ENCODE results near the gene SLC12A7.

Gene SLC12A7

GRCh38 chr5:1142886-1143669 is 31.2 kb upstream of the SLC12A7 start:
- DNase-seq (ENCODE audit: extremely low spot score, insufficient read length, low read depth) (no peak), FAIRE-seq (no peak)

GRCh38 chr5:1141834-1142233 is 30.0 kb upstream of the SLC12A7 start:
- FAIRE-seq (no peak), DNase-seq (ENCODE audit: extremely low spot score, insufficient read length, low read depth) (no peak)

- FAIRE-seq (no peak), DNase-seq (ENCODE audit: extremely low spot score, insufficient read length, low read depth) (no peak)
These were observed 28.9 kb upstream of the SLC12A7 start for GRCh38 chr5:1140818-1141189.

- FAIRE-seq (peak; percentile 58), DNase-seq (ENCODE audit: extremely low spot score, insufficient read length, low read depth) (peak; percentile 60)
These were observed 28.4 kb upstream of the SLC12A7 start for GRCh38 chr5:1140171-1140817.

DNA sequence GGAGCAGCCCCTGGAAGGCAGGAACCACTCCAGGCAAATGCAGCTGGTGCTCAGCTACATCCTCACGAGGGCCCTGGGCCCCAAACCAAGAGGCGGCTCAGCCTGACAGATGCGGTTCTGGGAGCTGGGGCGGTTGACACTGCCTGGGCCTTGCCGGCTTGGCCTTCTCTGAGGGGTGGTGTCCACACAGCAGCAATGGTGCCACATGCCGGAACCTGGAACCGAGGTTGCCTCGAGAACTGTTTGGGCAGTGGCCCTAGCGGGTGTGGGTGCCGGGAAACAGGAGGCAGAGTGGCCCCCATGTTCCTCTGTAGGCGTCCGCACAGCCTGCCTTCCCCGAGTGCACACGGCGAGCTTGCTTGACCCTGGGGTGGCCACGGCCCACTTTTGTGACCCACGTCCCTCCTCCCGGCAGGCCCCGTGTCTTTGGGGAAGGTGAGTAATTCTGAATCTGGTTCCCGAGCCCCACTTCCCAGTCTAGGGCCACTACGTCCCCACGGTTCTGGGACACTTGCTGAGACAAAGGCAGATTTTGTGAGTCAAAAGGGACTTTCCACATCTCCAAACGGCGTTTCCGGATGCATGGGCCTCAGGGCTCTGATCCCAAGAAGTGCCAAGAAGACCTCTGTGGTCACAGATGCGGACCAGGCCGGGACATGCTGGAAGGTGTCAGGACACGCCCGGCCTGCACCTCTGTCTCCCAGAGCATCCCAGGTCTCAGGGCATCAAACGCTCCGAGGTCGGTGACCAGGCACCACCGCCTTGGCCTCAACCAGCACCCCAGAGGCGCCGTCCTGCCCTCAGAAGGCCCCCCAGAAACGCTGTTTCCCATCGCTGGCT is 27.7 kb upstream of the SLC12A7 start:
- DNase-seq (ENCODE audit: extremely low spot score, insufficient read length, low read depth): no peak
- no peak for FAIRE-seq

GRCh38 chr5:1138445-1139245 is 26.8 kb upstream of the SLC12A7 start:
- DNase-seq (ENCODE audit: extremely low spot score, insufficient read length, low read depth) (no peak), FAIRE-seq (no peak)

DNA sequence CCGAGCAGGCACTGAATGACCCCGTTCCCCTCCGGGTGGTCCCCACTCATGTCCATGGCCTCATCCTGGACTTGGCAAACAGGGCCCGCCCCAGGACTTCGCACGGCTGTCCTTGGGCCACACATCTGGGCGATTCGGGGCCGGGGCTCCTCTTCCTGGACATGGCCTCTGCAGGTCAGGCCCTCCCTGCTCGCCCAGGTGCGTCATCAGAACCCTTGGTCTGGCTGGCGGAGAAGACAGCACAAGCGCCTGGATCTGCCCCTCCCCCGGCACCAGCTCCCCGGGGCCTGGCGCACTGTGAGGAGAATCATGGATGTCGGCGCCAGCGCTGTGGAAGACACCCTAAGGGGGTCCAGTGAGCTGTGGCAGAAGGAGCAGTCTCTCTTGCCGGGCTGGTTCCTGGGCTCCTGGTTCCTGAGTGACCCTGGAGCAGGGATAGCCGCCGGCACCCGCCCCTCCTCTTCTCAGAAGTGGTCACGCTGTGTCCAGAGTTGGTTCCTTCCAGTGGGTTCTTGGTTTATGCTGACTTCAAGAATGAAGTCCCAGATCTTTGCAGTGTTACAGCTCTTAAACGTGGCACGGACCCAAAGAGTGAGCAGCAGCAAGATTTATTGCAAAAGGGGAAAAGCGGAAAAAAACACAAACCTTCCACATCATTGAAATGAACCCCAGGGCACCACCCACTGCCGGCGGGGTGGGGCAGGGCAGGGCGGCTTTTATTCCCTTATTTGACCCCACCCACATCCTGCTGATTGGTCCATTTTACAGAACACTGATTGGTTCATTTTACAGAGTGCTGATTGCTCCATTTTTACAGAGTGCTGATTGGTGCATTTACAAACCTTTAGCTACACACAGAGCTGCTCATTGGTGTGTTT is 25.9 kb upstream of the SLC12A7 start:
- FAIRE-seq: no peak

GRCh38 chr5:1136814-1137213 is 25.0 kb upstream of the SLC12A7 start:
- no peak for DNase-seq (ENCODE audit: extremely low spot score, insufficient read length, low read depth)
- no peak for FAIRE-seq

More for the DNA sequence above, 25.9 kb upstream of the SLC12A7 start:
- DNase-seq (ENCODE audit: extremely low spot score, insufficient read length, low read depth): no peak

DNA sequence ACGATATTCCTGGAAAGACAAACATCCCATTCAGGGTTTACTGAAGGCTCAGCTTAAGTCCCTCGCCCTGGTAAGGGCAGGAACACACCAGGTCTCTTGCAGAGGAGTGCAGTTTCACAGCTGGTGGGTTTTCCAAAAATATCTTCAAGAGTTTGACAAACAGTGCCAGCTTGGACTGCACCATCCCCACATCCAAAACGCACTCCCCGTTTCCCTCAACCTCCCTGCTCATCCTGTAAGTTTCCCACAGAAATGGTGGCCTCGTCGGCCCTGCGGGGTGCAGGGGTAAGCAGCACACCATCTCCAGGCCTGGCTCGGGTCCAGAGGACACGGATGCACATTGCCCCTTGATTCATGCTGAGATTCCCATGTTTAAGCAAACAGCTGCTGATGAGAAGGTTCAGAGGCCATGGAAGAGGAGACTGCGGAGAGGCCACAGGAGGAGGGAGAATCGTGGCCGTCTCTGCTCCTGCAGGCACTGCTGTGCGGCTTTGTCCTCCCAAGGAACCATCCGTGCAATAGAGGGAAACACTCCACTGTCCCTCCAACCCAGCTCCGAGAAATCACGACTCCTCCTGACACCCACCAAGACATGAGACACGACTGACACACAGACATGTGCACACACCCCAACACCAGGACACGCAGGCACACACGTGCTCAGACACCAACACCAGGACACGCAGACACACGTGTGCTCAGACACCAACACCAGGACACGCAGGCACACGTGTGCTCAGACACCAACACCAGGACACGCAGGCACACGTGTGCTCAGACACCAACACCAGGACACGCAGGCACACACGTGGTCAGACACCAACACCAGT is 24.0 kb upstream of the SLC12A7 start:
- DNase-seq (ENCODE audit: extremely low spot score, insufficient read length, low read depth) (no peak), FAIRE-seq (no peak)

GRCh38 chr5:1134478-1134877 is 22.6 kb upstream of the SLC12A7 start:
- DNase-seq (ENCODE audit: extremely low spot score, insufficient read length, low read depth) (no peak), FAIRE-seq (peak; percentile 72)

GRCh38 chr5:1133510-1134201 is 21.8 kb upstream of the SLC12A7 start:
- DNase-seq (ENCODE audit: extremely low spot score, insufficient read length, low read depth) (no peak), FAIRE-seq (no peak)

- DNase-seq (ENCODE audit: extremely low spot score, insufficient read length, low read depth) (no peak), FAIRE-seq (no peak)
These were observed 21.2 kb upstream of the SLC12A7 start for GRCh38 chr5:1133108-1133507.

DNA sequence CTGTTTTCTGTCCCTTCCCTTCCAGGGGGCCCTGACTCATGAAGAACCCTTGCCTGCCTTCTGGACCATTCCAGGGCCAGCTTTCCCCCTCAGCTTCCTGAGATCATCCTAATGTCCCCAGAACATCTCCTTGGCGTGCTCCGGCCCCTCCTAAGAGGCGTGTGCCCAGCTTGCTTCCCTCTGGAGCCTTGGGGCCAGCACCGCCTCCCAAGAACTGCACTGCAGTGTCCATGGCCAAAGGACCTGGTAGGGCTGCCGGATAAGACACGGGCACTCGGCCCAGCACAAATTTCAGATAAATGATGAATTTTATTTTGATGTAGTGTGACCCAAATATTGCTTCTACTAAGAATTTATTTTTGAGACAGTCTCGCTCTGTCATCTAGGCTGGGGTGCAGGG is 20.7 kb upstream of the SLC12A7 start:
- DNase-seq (ENCODE audit: extremely low spot score, insufficient read length, low read depth): no peak

DNA sequence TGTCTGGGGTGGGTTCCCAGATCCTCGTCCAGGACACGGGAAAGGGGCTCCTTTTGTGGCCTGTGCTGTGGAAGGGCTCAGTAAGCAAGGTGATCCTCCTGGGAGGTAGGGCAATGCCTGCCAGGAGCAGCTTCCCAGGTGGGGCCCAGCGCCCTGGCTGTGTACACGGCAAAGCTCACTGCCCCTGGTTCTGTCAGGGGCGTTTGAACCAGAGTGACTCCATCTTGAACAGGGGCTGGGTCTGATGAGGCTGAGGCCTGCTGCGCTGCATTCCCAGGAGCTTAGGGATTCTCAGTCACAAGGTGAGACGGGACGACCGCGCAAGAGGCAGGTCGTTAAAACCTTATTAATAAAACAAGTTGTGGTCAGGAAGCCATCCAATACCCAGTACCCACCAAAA is 19.9 kb upstream of the SLC12A7 start:
- DNase-seq (ENCODE audit: extremely low spot score, insufficient read length, low read depth) (no peak), FAIRE-seq (no peak)

More for the DNA sequence above, 20.7 kb upstream of the SLC12A7 start:
- no peak for FAIRE-seq

DNA sequence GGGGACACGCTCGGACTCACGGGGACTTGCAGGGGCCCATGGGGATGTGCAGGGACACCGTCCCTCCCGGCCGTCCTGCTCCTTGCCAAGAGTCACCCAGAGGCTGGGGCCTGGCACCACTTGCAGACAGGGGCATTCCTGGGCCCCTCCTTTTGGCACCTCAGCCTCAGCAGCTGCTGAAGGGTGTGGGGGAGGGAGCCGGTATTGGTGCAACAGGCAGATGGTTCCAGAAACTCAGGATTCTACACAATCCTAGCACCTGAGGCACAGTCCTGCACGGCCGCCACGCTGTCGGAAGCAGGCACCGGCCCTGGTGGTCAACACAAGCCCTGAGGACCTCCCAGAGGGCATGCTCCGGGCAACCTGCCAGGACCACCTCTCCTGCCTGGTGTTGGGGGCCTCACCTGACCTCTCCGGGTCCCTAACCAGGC is 19.3 kb upstream of the SLC12A7 start:
- FAIRE-seq: no peak

GRCh38 chr5:1130218-1130946 is 18.5 kb upstream of the SLC12A7 start:
- no peak for FAIRE-seq
- DNase-seq (ENCODE audit: extremely low spot score, insufficient read length, low read depth): no peak

More for the DNA sequence above, 19.3 kb upstream of the SLC12A7 start:
- no peak for DNase-seq (ENCODE audit: extremely low spot score, insufficient read length, low read depth)

DNA sequence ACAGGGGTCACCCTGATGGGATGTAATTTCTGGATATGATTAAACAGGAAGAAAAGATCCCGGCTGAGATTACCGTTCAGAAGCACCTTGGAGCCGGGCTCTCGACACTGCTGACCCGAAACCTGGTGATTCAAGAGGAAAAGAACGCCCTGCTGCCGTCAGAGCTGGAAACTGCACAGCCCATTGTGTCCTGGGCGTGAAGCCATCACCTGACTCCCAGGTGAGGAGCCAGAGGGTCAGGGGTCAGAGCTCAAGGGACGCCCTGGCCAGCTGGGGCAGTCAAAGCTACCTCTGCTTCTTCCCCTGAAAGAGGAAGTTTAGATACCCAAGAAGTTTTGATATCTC is 17.8 kb upstream of the SLC12A7 start:
- DNase-seq (ENCODE audit: extremely low spot score, insufficient read length, low read depth) (no peak), FAIRE-seq (no peak)

Data from GM18507 (cell line).